ENCODE results near the gene SH3BP5L.

The SH3BP5L gene

GRCh38 chr1:248825573-248825908 is 174 bp downstream of the SH3BP5L start:
- no peak for DNase-seq (ENCODE audit: low spot score)

- DNase-seq (ENCODE audit: low spot score): no peak
Measured at GRCh38 chr1:248825136-248825535, 579 bp downstream of the SH3BP5L start.

- no peak for DNase-seq (ENCODE audit: low spot score)
Measured at GRCh38 chr1:248824701-248825100, 1.0 kb downstream of the SH3BP5L start.

GRCh38 chr1:248824301-248824700 is 1.4 kb downstream of the SH3BP5L start:
- no peak for DNase-seq (ENCODE audit: low spot score)

- DNase-seq (ENCODE audit: low spot score): no peak
Measured at GRCh38 chr1:248823517-248824001, 2.2 kb downstream of the SH3BP5L start.

- no peak for DNase-seq (ENCODE audit: low spot score)
Measured at GRCh38 chr1:248822148-248823032, 3.3 kb downstream of the SH3BP5L start.

GRCh38 chr1:248821641-248822040 is 4.1 kb downstream of the SH3BP5L start:
- no peak for DNase-seq (ENCODE audit: low spot score)

GRCh38 chr1:248821101-248821500 is 4.6 kb downstream of the SH3BP5L start:
- DNase-seq (ENCODE audit: low spot score): peak; percentile 12

- no peak for DNase-seq (ENCODE audit: low spot score)
Measured at GRCh38 chr1:248820041-248820585, 5.6 kb downstream of the SH3BP5L start.

GRCh38 chr1:248818505-248819374 is 7.0 kb downstream of the SH3BP5L start:
- no peak for DNase-seq (ENCODE audit: low spot score)

- DNase-seq (ENCODE audit: low spot score): no peak
Measured at GRCh38 chr1:248817065-248817464, 8.7 kb downstream of the SH3BP5L start.

GRCh38 chr1:248816042-248816851 is 9.5 kb downstream of the SH3BP5L start:
- no peak for DNase-seq (ENCODE audit: low spot score)

- DNase-seq (ENCODE audit: low spot score): no peak
Measured at GRCh38 chr1:248815407-248816034, 10.2 kb downstream of the SH3BP5L start.

- no peak for DNase-seq (ENCODE audit: low spot score)
Measured at GRCh38 chr1:248814351-248814750, 11.4 kb downstream of the SH3BP5L start.

GRCh38 chr1:248813546-248813945 is 12.2 kb downstream of the SH3BP5L start:
- DNase-seq (ENCODE audit: low spot score): no peak

GRCh38 chr1:248812736-248813425 is 12.8 kb downstream of the SH3BP5L start:
- DNase-seq (ENCODE audit: low spot score): no peak

GRCh38 chr1:248811514-248812490 is 13.9 kb downstream of the SH3BP5L start:
- DNase-seq (ENCODE audit: low spot score): no peak

- no peak for DNase-seq (ENCODE audit: low spot score)
Measured at GRCh38 chr1:248810727-248811513, 14.8 kb downstream of the SH3BP5L start.

All from LoVo (cell line).